Activated CD8-positive, alpha-beta memory T cell treated with anti-CD3 and anti-CD28 coated beads, Interleukin-2, amount 50 U/mL, for 24 hours (primary cell): ENCODE measurements around the gene PTPN5.
A peak's percentile ranks its signal among the peaks of the same experiment; 100 is the strongest.

Source experiments
- DNase-seq: peaks from one replicate; pipeline ENCODE4 v3.0.0-alpha.2; 2020; ENCODE audit errors: extremely low read depth

Gene PTPN5

GRCh38 chr11:18739685-18740084 lies 51.9 kb downstream of the PTPN5 start:
- DNase-seq: no peak

- DNase-seq: no peak
Observed at GRCh38 chr11:18737642-18738041, 54.0 kb downstream of the PTPN5 start.

GRCh38 chr11:18736590-18737148 lies 54.9 kb downstream of the PTPN5 start:
- no peak for DNase-seq

- no peak for DNase-seq
Observed at GRCh38 chr11:18733202-18733601, 58.4 kb downstream of the PTPN5 start.

GRCh38 chr11:18731949-18732821 lies 59.4 kb downstream of the PTPN5 start:
- DNase-seq: no peak

GRCh38 chr11:18731441-18731840 lies 60.2 kb downstream of the PTPN5 start:
- no peak for DNase-seq

- no peak for DNase-seq
Observed at GRCh38 chr11:18730020-18730419, 61.6 kb downstream of the PTPN5 start.

- no peak for DNase-seq
Observed at GRCh38 chr11:18729426-18729825, 62.2 kb downstream of the PTPN5 start.

- no peak for DNase-seq
Observed at GRCh38 chr11:18728658-18729057, 62.9 kb downstream of the PTPN5 start.

GRCh38 chr11:18727479-18728236 lies 63.9 kb downstream of the PTPN5 start:
- DNase-seq: no peak

GRCh38 chr11:18726040-18726439 lies 65.6 kb downstream of the PTPN5 start, which contains the start of gene IGSF22:
Gene IGSF22 (minus strand): TSS chr11:18726188. CDS start chr11:18724236, 1,952 bp downstream.
- DNase-seq: no peak

GRCh38 chr11:18723991-18724390 lies 67.6 kb downstream of the PTPN5 start:
- no peak for DNase-seq

- DNase-seq: no peak
Observed at GRCh38 chr11:18722293-18722637, 69.3 kb downstream of the PTPN5 start.

GRCh38 chr11:18721561-18722292 lies 69.9 kb downstream of the PTPN5 start:
- no peak for DNase-seq

GRCh38 chr11:18720808-18721560 lies 70.6 kb downstream of the PTPN5 start:
- DNase-seq: peak; percentile 65

GRCh38 chr11:18720091-18720807 lies 71.3 kb downstream of the PTPN5 start:
- DNase-seq: no peak

GRCh38 chr11:18715476-18715875 lies 76.1 kb downstream of the PTPN5 start:
- DNase-seq: no peak

- DNase-seq: no peak
Observed at GRCh38 chr11:18714443-18714780, 77.2 kb downstream of the PTPN5 start.

- no peak for DNase-seq
Observed at GRCh38 chr11:18713646-18714442, 77.8 kb downstream of the PTPN5 start.

GRCh38 chr11:18710545-18710944 lies 81.1 kb downstream of the PTPN5 start:
- DNase-seq: no peak
